ENCODE measurements around the gene ASTN2.

ASTN2 gene

GRCh38 chr9:116471944-116472506, 942.8 kb downstream of the ASTN2 start:
- DNase-seq (ENCODE audit: low spot score): no peak
- no peak for TF ChIP-seq CTCF (IDR thresholded peaks at IDR 0.05; ENCODE audit: extremely low read depth, insufficient read depth, missing control alignments)
- in situ Hi-C loops (cut with MboI; ENCODE audit: low pct_unique_long_range_greater_than_20kb, low sequenced_read_pairs, unreplicated experiment): no loop called here

- in situ Hi-C loops (cut with MboI; ENCODE audit: low pct_unique_long_range_greater_than_20kb, low sequenced_read_pairs, unreplicated experiment): no loop called here
- no peak for DNase-seq (ENCODE audit: low spot score)
- TF ChIP-seq CTCF (IDR thresholded peaks at IDR 0.05; ENCODE audit: extremely low read depth, insufficient read depth, missing control alignments): no peak
These were observed 943.6 kb downstream of the ASTN2 start for GRCh38 chr9:116471093-116471906.

GRCh38 chr9:116468793-116469527, 945.9 kb downstream of the ASTN2 start:
- no peak for DNase-seq (ENCODE audit: low spot score)
- TF ChIP-seq CTCF (IDR thresholded peaks at IDR 0.05; ENCODE audit: extremely low read depth, insufficient read depth, missing control alignments): no peak
- in situ Hi-C loops (cut with MboI; ENCODE audit: low pct_unique_long_range_greater_than_20kb, low sequenced_read_pairs, unreplicated experiment): no loop called here

- no peak for DNase-seq (ENCODE audit: low spot score)
- in situ Hi-C loops (cut with MboI; ENCODE audit: low pct_unique_long_range_greater_than_20kb, low sequenced_read_pairs, unreplicated experiment): no loop called here
- no peak for TF ChIP-seq CTCF (IDR thresholded peaks at IDR 0.05; ENCODE audit: extremely low read depth, insufficient read depth, missing control alignments)
These were observed 946.5 kb downstream of the ASTN2 start for GRCh38 chr9:116468369-116468768.

GRCh38 chr9:116467740-116468351, 947.0 kb downstream of the ASTN2 start:
- no peak for TF ChIP-seq CTCF (IDR thresholded peaks at IDR 0.05; ENCODE audit: extremely low read depth, insufficient read depth, missing control alignments)
- in situ Hi-C loops (cut with MboI; ENCODE audit: low pct_unique_long_range_greater_than_20kb, low sequenced_read_pairs, unreplicated experiment): no loop called here
- DNase-seq (ENCODE audit: low spot score): no peak

Measured in GM13977 (cell line).